ENCODE results near the gene ATG2B.

Gene ATG2B

GRCh38 chr14:96385385-96385784, 22.2 kb upstream of the ATG2B start:
- peaks cover 38% of the 10 kb centered on the region for H3K36me3 ChIP-seq (ENCODE audit: insufficient read depth, low read length)
- no peaks in the 10 kb centered on the region for H3K27me3 ChIP-seq (ENCODE audit: insufficient read depth, low read length)
- H3K9me2 ChIP-seq (ENCODE audit: low read depth, low read length), result no peaks in the 10 kb centered on the region
- H3K4me3 ChIP-seq (ENCODE audit: low read depth, low read length, poor library complexity, severe bottlenecking), result no peak overlapping the region
- H3K79me2 ChIP-seq (ENCODE audit: insufficient read depth, low read length), result no peaks in the 10 kb centered on the region
- TF ChIP-seq CTCF (IDR thresholded peaks at IDR 0.05; ENCODE audit: low read length), result no peak
- TF ChIP-seq EZH2 (IDR thresholded peaks at IDR 0.05; ENCODE audit: borderline replicate concordance, low read length), result no peak
- H2AFZ ChIP-seq (ENCODE audit: low read length), result no peak overlapping the region
- H3K9ac ChIP-seq (ENCODE audit: low read length), result no peak overlapping the region
- H3K9me3 ChIP-seq (ENCODE audit: low read length), result no peaks in the 10 kb centered on the region
- no peaks in the 10 kb centered on the region for H3F3A ChIP-seq (ENCODE audit: insufficient read depth, low read length)
- no peak overlapping the region for H3K27ac ChIP-seq (ENCODE audit: low read depth, low read length, poor library complexity, severe bottlenecking)
- H3K4me2 ChIP-seq (ENCODE audit: low read length), result no peak overlapping the region
- H4K20me1 ChIP-seq (ENCODE audit: insufficient read depth, low read length), result no peaks in the 10 kb centered on the region
- peaks cover 8% of the 10 kb centered on the region for H3K4me1 ChIP-seq (ENCODE audit: insufficient read depth, low read length, severe bottlenecking)

GRCh38 chr14:96384740-96385139, 21.6 kb upstream of the ATG2B start:
- Histone ChIP-seq H3K4me1 (ENCODE audit: insufficient read depth, low read length, severe bottlenecking) (peaks cover 9% of the 10 kb centered on the region), H3K27ac (ENCODE audit: low read depth, low read length, poor library complexity, severe bottlenecking) (no peak overlapping the region), H3K4me3 (ENCODE audit: low read depth, low read length, poor library complexity, severe bottlenecking) (no peak overlapping the region), H2AFZ (ENCODE audit: low read length) (no peak overlapping the region), H3K9me2 (ENCODE audit: low read depth, low read length) (no peaks in the 10 kb centered on the region), H3K79me2 (ENCODE audit: insufficient read depth, low read length) (no peaks in the 10 kb centered on the region), H4K20me1 (ENCODE audit: insufficient read depth, low read length) (no peaks in the 10 kb centered on the region), H3K9ac (ENCODE audit: low read length) (no peak overlapping the region), H3F3A (ENCODE audit: insufficient read depth, low read length) (no peaks in the 10 kb centered on the region), H3K36me3 (ENCODE audit: insufficient read depth, low read length) (peaks cover 38% of the 10 kb centered on the region), H3K27me3 (ENCODE audit: insufficient read depth, low read length) (no peaks in the 10 kb centered on the region), H3K4me2 (ENCODE audit: low read length) (no peak overlapping the region), H3K9me3 (ENCODE audit: low read length) (no peaks in the 10 kb centered on the region)
- no peak for TF ChIP-seq EZH2 (IDR thresholded peaks at IDR 0.05; ENCODE audit: borderline replicate concordance, low read length)
- TF ChIP-seq CTCF (IDR thresholded peaks at IDR 0.05; ENCODE audit: low read length), result no peak

- H3K9me3 ChIP-seq (ENCODE audit: low read length), result no peaks in the 10 kb centered on the region
- no peak overlapping the region for H3K4me3 ChIP-seq (ENCODE audit: low read depth, low read length, poor library complexity, severe bottlenecking)
- H3K36me3 ChIP-seq (ENCODE audit: insufficient read depth, low read length), result peaks cover 38% of the 10 kb centered on the region
- no peak overlapping the region for H3K27ac ChIP-seq (ENCODE audit: low read depth, low read length, poor library complexity, severe bottlenecking)
- H3F3A ChIP-seq (ENCODE audit: insufficient read depth, low read length), result no peaks in the 10 kb centered on the region
- H3K79me2 ChIP-seq (ENCODE audit: insufficient read depth, low read length), result no peaks in the 10 kb centered on the region
- TF ChIP-seq CTCF (IDR thresholded peaks at IDR 0.05; ENCODE audit: low read length), result no peak
- no peak for TF ChIP-seq EZH2 (IDR thresholded peaks at IDR 0.05; ENCODE audit: borderline replicate concordance, low read length)
- no peak overlapping the region for H3K4me2 ChIP-seq (ENCODE audit: low read length)
- H3K9ac ChIP-seq (ENCODE audit: low read length), result no peak overlapping the region
- no peaks in the 10 kb centered on the region for H3K9me2 ChIP-seq (ENCODE audit: low read depth, low read length)
- no peaks in the 10 kb centered on the region for H4K20me1 ChIP-seq (ENCODE audit: insufficient read depth, low read length)
- H3K4me1 ChIP-seq (ENCODE audit: insufficient read depth, low read length, severe bottlenecking), result peaks cover 9% of the 10 kb centered on the region
- H2AFZ ChIP-seq (ENCODE audit: low read length), result no peak overlapping the region
- no peaks in the 10 kb centered on the region for H3K27me3 ChIP-seq (ENCODE audit: insufficient read depth, low read length)
These were observed 20.9 kb upstream of the ATG2B start for GRCh38 chr14:96384053-96384452.

Data from OCI-LY1 (cell line).